GM13977 (cell line): ENCODE data around the gene PKP4.
"Not testable (repeated sequence)": the region's sequence is repeated elsewhere in the genome, so short reads cannot be mapped to it uniquely, and the experiment has no call there.

Experiments
- DNase-seq: peaks from one replicate; pipeline ENCODE4 v3.0.0; 2012; ENCODE audit warnings: low spot score
- CTCF ChIP-seq: IDR thresholded peaks from 2 replicates; pipeline ENCODE4 v1.5.1; 2012; ENCODE audit warnings: mild to moderate bottlenecking, control low read depth; ENCODE audit not compliant: insufficient read depth; ENCODE audit errors: extremely low read depth, missing control alignments
- in situ Hi-C: fragments of 300-500 bp; cut with MboI; formaldehyde crosslinking; loops from one replicate; pipeline ENCODE4 v1.12.0; 2022; ENCODE audit warnings: low sequenced_read_pairs, low pct_unique_long_range_greater_than_20kb, mixed read lengths, inconsistent platforms; ENCODE audit not compliant: unreplicated experiment

The PKP4 gene

DNA sequence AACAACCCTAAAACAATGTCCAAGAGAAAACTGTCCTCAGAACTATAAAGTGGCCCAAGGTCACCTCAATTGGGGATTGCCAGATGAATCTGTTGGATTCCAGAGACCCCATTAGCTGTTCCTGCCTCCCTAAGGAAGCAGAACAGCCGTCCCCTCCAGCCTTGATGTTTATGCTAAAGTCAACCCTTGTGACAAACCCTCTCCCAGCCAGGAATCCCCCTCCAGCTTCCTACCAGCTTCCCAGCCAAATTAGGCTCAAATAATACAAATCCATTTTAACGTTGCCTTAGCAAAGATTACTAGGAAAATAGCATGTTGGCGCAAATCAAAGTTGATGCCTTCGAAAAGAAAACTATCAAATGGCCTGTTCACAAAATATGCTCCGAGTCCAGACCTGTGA lies 232.6 kb downstream of the PKP4 start:
- DNase-seq: no peak
- in situ Hi-C loops: no loop called here
- no peak for TF ChIP-seq CTCF

DNA sequence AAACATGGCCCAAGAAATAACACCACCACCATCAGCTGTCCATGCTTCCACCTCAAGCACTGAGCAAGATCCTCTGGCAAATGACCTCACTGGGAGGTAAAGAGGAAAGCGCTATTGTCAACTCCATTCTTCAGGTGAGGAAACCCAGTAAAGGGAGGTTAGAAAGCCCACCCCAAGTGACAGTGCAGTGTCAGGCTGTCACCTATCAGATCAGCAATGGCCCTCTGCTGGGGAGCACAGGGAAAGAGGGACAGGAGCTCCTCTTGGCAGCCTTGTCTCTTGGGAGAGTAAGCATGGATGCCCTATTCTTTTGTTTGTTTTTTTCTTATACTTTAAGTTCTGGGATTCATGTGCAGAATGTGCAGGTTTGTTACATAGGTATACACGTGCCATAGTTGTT lies 234.1 kb downstream of the PKP4 start:
- DNase-seq: no peak
- TF ChIP-seq CTCF: no peak
- in situ Hi-C loops: no loop called here

DNA sequence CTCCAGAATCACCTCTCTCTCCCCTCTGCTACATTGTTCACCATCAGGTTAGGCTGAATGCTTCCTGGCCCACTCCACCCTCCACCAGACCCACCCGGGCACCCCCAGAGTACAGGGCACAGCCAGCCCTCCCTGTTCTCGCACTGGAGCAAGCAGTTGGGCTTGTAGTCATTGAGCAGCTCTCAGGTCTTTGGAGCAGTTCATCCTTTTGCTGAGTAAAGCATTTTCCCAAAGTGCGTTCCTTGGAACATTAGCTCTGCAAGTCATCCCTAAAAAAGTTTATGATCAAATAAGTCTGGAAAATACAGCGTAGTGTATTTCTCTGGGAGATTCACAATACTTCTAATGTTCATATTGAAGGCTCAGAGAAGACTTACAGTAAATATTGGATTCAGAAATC lies 234.9 kb downstream of the PKP4 start:
- no peak for TF ChIP-seq CTCF
- in situ Hi-C loops: no loop called here

GRCh38 chr2:158692372-158693103 lies 235.8 kb downstream of the PKP4 start:
- no peak for TF ChIP-seq CTCF
- in situ Hi-C loops: no loop called here
- DNase-seq: no peak

More for the DNA sequence above, 234.9 kb downstream of the PKP4 start:
- no peak for DNase-seq

GRCh38 chr2:158693476-158693875 lies 236.7 kb downstream of the PKP4 start:
- DNase-seq: no peak
- in situ Hi-C loops: no loop called here
- no peak for TF ChIP-seq CTCF

DNA sequence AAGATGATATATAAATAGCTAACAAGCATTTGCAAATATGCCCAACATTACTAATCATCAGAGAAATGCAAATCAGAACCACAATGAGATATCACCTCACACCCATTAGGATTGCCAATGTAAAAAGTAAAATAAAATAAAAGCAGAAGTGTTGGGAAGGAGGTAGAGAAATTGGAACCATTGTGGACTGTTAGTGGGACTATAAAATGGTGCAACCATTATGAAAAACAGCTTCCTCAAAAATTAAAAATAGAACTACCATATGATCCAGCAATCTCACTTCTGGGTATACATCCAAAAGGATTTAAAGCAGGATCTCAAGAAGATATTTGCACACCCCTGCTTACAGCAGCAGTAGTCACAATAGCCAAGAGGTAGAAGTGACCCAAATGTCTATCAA lies 238.6 kb downstream of the PKP4 start:
- TF ChIP-seq CTCF: no peak
- in situ Hi-C loops: no loop called here
- no peak for DNase-seq

GRCh38 chr2:158695744-158696143 lies 239.0 kb downstream of the PKP4 start:
- in situ Hi-C loops, DNase-seq: not testable (repeated sequence)
